Fibroblast of pulmonary artery (primary cell): ENCODE data around the gene ZFTA.
"Not testable (repeated sequence)": the region's sequence is repeated elsewhere in the genome, so short reads cannot be mapped to it uniquely, and the experiment has no call there.

Experiments
- DNase-seq: peaks from one replicate; pipeline ENCODE4 v3.0.0-alpha.2; 2010; ENCODE audit warnings: low read depth
- H3K4me3 ChIP-seq: replicated peaks from 2 replicates; pipeline ENCODE4 v1.5.1; 2011; ENCODE audit warnings: low read depth, mild to moderate bottlenecking, control low read depth, low read length, moderate library complexity
- TF ChIP-seq, protein P1 (sequence below): IDR thresholded peaks from 2 replicates; pipeline ENCODE4 v1.5.1; 2011; ENCODE audit warnings: mild to moderate bottlenecking, control low read depth, low read length, inconsistent platforms; ENCODE audit errors: missing control alignments

Gene ZFTA

DNA sequence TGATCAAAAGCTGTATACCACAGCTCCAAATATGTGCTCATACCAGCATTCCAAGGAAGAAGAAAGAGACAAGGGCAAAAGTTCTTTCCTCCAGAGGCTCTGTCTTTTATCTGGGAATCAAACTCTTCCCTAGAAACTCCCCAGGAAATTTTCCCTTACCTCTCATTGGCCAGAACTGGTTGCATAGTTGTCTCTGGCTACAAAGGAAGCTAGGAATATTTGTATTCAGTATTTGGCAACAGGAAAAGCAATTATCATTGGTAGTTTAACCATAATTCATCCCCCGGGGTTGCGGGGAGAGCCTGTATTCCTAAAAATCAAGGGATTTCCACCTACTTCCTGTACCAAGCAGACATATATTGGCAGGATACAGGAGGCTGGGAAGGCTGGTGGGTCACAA lies 10.5 kb upstream of the ZFTA start:
- TF ChIP-seq, protein P1, sequence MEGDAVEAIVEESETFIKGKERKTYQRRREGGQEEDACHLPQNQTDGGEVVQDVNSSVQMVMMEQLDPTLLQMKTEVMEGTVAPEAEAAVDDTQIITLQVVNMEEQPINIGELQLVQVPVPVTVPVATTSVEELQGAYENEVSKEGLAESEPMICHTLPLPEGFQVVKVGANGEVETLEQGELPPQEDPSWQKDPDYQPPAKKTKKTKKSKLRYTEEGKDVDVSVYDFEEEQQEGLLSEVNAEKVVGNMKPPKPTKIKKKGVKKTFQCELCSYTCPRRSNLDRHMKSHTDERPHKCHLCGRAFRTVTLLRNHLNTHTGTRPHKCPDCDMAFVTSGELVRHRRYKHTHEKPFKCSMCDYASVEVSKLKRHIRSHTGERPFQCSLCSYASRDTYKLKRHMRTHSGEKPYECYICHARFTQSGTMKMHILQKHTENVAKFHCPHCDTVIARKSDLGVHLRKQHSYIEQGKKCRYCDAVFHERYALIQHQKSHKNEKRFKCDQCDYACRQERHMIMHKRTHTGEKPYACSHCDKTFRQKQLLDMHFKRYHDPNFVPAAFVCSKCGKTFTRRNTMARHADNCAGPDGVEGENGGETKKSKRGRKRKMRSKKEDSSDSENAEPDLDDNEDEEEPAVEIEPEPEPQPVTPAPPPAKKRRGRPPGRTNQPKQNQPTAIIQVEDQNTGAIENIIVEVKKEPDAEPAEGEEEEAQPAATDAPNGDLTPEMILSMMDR, result no peak
- H3K4me3 ChIP-seq, result no peak overlapping the region
- DNase-seq, result peak; percentile 33

DNA sequence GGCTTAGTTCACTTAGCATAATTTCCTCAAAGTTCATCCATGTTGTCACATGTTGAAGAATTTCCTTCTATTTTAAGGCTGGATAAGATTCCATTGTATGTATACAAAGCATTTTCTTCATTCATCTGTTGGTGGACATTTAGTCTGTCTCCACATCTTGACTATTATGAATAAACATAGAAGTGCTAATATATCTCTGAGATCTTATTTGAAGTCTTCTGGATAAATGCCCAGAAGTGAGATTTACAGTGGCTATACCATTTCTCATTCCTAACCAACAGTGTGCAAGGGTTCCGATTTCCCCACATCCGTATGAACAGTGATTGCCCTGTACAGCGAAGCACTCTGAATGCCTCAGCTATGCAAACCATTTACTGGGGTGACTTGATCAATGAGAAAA lies 6.6 kb upstream of the ZFTA start:
- DNase-seq, result no peak
- no peak overlapping the region for H3K4me3 ChIP-seq
- TF ChIP-seq, protein P1, result no peak

DNA sequence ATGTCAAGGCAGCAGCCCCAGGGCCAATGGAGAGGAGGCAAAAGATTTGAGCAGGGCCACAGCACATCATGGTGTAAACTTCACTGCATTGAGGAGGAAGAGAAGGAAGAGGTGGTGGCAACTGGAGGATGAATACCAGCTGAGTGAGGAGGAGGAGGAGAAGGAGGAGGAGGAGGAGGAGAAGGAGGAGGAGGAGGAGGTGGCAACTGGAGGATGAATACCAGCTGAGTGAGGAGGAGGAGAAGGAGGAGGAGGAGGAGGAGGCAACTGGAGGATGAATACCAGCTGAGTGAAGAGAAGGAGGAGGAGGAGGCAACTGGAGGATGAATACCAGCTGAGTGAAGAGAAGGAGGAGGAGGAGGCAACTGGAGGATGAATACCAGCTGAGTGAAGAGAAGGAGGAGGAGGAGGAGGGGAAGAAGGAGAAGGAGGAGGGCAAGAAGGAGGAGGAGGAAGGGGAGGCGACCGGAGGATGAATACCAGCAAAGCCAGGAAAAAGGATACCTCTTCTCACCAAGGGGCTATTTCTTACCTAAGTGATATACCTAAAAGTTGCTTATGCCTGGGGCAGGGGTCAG lies 3.3 kb upstream of the ZFTA start:
- H3K4me3 ChIP-seq, DNase-seq: not testable (repeated sequence)

DNA sequence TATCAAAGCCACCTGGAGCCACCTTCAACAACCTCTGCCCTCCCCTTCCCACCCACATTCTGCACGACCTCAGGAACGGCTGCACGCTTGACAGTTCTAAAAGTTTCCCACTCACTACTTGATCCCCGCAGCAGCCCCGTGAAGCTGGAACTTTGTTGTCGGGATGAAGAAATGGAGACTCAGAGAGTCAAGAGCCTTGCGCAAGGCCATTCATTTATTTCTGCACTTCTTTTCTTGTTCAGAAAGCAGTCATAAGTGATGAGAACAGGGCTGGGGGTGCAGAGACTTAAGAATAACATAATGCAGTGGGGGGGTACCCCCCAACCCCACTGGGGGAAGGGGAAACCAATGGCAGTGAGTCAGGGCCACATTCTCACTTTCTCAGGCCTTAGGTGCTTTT lies 2.2 kb upstream of the ZFTA start:
- TF ChIP-seq, protein P1, result no peak
- DNase-seq, result no peak
- H3K4me3 ChIP-seq, result no peak overlapping the region

DNA sequence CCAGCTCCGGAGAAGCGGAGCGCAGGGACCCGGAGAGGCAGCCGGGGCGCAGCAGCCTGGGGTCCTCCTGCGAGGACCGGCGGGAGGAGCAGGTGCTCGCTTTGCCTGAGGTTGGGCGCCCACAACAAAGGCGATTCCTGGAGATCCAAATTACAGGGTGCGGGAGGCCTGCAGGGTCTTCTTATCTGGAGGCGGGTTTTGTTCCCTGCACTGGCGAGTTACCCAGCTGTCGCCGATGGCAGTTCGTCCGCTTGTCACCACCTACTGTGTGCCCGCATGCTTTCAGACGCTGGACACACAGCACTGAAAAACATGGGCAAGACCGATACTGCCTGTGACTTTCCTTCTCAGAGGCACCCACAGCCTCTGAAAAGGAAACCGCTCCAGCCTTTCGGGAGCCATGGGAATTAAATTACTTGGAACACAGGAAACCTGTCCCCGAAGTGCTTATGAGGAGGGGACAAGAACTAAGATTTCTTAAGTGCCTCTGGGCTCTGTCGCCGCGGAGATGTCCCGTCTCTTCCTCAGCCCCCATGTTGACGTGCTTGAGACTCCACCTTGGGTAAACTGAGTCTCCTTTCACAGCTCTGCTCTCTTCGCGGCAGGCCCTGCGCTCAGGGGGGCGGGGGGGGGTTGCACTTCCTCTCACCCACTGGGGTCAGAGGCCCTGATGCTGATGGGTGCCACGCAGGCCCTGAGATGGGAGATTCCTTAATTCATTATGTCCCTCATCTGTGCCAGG lies 1.3 kb upstream of the ZFTA start:
- TF ChIP-seq, protein P1, result no peak
- no peak for DNase-seq
- H3K4me3 ChIP-seq, result peak overlapping the region; percentile 86

DNA sequence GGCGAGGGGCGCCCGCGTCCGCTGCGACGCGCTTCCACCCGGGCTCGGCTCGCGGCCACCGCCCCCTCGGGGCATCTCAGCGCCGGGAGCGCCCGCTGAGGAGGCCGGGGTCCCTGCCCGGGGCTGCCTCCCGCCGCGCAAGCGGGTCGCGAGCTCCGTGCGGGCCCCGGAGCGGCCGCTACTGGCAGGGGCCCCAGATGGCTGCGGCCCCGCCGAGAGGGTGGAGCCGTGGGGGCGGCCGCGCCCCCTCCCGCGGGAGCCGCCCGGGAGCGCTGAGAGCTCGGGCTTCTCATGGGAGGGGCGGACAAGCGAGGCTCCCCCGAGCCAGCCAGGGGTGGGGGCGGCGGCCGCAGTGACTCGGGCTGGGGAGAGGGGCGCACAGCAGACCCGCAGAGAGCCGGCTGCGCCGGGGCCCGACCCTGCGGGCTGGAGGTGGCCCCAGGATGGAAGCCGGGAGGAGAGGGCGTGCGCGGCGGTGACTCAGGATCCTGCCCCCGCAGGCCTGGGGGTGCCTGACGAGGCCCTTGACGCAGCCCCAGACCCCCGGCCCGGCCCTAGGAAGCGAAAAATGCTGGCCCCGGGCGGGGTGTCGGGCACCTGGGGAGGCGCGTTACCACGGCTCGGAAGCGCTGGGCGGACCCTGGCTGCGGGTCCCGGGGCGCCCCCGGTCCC lies 603 bp upstream of the ZFTA start:
- TF ChIP-seq, protein P1, result no peak
- peak overlapping the region; percentile 86 for H3K4me3 ChIP-seq
- peak; percentile 30 for DNase-seq

DNA sequence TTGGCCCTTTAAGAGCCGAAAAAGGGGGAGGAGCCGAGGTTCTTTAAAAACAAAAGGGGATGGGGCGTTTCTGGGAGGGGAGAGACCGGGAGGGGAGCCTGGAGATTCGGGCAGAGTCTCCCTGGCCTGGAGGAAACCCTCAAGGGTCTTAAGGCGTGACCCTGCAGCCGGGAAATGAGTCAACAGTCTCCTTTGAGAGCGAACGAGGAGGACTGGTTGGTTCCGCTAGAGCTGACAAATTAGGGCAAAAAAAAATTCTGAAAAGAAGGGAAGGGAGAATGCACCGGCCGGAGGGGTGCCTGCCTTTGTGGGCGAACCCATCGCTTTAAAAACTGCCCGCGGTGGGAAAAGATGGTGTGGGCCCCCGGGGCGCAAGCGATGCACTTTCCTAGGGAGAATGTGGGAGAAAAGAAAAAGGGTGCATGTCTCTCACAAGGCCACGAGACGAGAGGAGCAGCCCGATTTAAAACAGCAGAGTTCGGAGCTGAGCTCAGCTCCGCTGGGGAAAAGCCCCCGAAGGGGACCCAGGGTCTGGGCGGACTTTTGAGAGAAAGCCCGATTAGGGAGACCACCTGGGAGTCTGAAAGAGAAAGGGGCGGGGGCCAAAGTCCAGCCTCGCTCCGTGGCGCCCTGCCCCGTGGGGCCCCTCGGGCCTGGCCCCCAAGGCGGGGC lies 874 bp downstream of the ZFTA start:
- peak; percentile 88 for DNase-seq
- H3K4me3 ChIP-seq, result peak overlapping the region; percentile 86
- TF ChIP-seq, protein P1, result no peak
